Measurements from ENCODE around the gene FGFR3. TPM values are rescaled to one million over a fixed set of nuclear protein-coding genes. Genes with fewer than 3 reads are reported as not detected.

The FGFR3 gene
- total RNA-seq, 4 donors from 2014 or later: 0.78 to 5.1 (median 1.6) TPM

- WGBS, 2 donors: 93 to 94% methylated on average over 7 of the region's 7 CpGs
- intact Hi-C loops (cut with DNase I): loop anchor here (10.0 kb wide), 1 partner anchor 75 kb away; no protein-coding TSS in a partner anchor
- Histone ChIP-seq H3K9me3 (no peaks in the 10 kb centered on the region), H3K36me3 (peaks cover 67 to 82% of the 10 kb centered on the region in 2 donors), H3K4me3 (replicated peaks in 1 of 3) (no peak overlapping the region), H3K27me3 (no peaks in the 10 kb centered on the region), H3K4me1 (no peaks in the 10 kb centered on the region), H3K27ac (no peak overlapping the region)
- TF ChIP-seq POLR2A (IDR thresholded peaks at IDR 0.05) (no peak), CTCF (IDR thresholded peaks at IDR 0.05) (no peak)
- DNase-seq: no peak
These were observed 26.7 kb downstream of the FGFR3 start for GRCh38 chr4:1819816-1820215.

- no peak overlapping the region for H3K27ac ChIP-seq
- TF ChIP-seq CTCF (IDR thresholded peaks at IDR 0.05) (no peak), POLR2A (IDR thresholded peaks at IDR 0.05) (no peak)
- H3K36me3 ChIP-seq: peaks cover 56 to 70% of the 10 kb centered on the region in 2 donors
- no peak for DNase-seq
- WGBS, 2 donors: 93 to 96% methylated on average over 10 to 15 of the region's 18 CpGs
- no peak overlapping the region for H3K4me3 ChIP-seq (replicated peaks in 1 of 3)
- H3K27me3 ChIP-seq: no peaks in the 10 kb centered on the region
- intact Hi-C loops (cut with DNase I): no loop called here
- H3K9me3 ChIP-seq: no peaks in the 10 kb centered on the region
- no peaks in the 10 kb centered on the region for H3K4me1 ChIP-seq
These were observed 28.8 kb downstream of the FGFR3 start for GRCh38 chr4:1821679-1822567.

GRCh38 chr4:1822568-1823544, 29.8 kb downstream of the FGFR3 start:
- Histone ChIP-seq H3K4me3 (replicated peaks in 1 of 3) (no peak overlapping the region), H3K4me1 (no peaks in the 10 kb centered on the region), H3K27me3 (no peaks in the 10 kb centered on the region), H3K36me3 (peaks cover 55 to 68% of the 10 kb centered on the region in 2 donors), H3K9me3 (no peaks in the 10 kb centered on the region), H3K27ac (no peak overlapping the region)
- intact Hi-C loops (cut with DNase I): no loop called here
- no peak for DNase-seq
- TF ChIP-seq POLR2A (IDR thresholded peaks at IDR 0.05) (no peak), CTCF (IDR thresholded peaks at IDR 0.05) (no peak)
- WGBS, 2 donors: 92 to 93% methylated on average over 24 to 34 of the region's 37 CpGs

- DNase-seq: no peak
- H3K36me3 ChIP-seq: peaks cover 49 to 61% of the 10 kb centered on the region in 2 donors
- H3K4me1 ChIP-seq: no peaks in the 10 kb centered on the region
- WGBS, 2 donors: 97% methylated on average over 12 of the region's 12 CpGs
- no peaks in the 10 kb centered on the region for H3K9me3 ChIP-seq
- H3K27me3 ChIP-seq: no peaks in the 10 kb centered on the region
- no peak overlapping the region for H3K27ac ChIP-seq
- TF ChIP-seq CTCF (IDR thresholded peaks at IDR 0.05) (no peak), POLR2A (IDR thresholded peaks at IDR 0.05) (no peak)
- H3K4me3 ChIP-seq (replicated peaks in 1 of 3): no peak overlapping the region
- intact Hi-C loops (cut with DNase I): no loop called here
These were observed 30.4 kb downstream of the FGFR3 start for GRCh38 chr4:1823545-1823932.

Data from thyroid gland (tissue), 4 donors.